ENCODE results near the gene HSD17B12. TPM values are rescaled to one million over a fixed set of nuclear protein-coding genes. Genes with fewer than 3 reads are reported as not detected.
"Not testable (repeated sequence)": the region's sequence is repeated elsewhere in the genome, so short reads cannot be mapped to it uniquely, and the experiment has no call there.

The HSD17B12 gene
- total RNA-seq (2014; rRNA removed; shearing (Covaris generic)) = 71.1 and 107 TPM in 2 replicates

- peak; percentile 99 for DNase-seq (ENCODE audit: low read depth)
These were observed at the start of gene HSD17B12 for GRCh38 chr11:43680521-43681400. Gene HSD17B12 (plus strand): TSS chr11:43680738. CDS start chr11:43680828, 90 bp downstream.

DNA sequence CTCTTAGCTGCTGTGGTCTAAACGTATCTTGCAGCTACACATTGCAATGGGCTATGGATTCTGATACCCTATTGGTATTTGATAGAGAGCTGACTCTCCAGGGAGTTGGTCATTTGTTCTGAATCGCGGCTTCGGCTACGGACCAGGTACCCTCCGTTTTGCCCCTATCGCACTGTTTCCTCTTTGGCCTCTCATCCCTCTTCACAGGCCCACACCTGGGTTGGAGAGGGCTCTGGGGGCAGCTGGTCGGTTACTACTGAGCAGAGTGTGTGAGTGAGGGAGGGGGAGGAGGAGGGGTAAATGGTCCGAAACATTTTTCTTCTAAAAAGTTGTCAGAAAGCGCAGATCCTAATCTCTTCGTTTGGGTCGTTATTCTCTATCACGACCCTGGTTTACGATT lies 48.8 kb upstream of the HSD17B12 start:
- DNase-seq (ENCODE audit: low read depth) = no peak

- DNase-seq (ENCODE audit: low read depth) = peak; percentile 27
These were observed 48.4 kb upstream of the HSD17B12 start for GRCh38 chr11:43632181-43632580.

DNA sequence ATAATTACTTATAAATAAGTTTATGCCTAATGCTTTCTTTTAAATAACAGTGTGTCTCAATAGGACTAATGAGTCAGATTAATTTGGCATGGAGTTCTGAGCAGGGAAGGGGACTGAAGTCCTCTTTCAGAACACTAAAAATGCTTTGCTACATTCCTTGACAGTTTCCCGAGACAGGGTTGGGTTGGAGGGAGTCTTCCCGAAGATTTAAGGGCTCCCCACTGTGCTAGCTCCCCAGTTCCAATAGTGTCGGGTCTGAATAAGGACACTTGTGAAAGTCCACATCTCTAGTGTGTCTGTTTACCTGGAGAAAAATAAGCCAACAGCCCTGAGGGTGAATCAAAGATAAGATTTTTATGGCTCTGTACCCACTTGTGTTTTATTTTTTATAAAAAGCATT lies 41.8 kb upstream of the HSD17B12 start:
- no peak for DNase-seq (ENCODE audit: low read depth)

DNA sequence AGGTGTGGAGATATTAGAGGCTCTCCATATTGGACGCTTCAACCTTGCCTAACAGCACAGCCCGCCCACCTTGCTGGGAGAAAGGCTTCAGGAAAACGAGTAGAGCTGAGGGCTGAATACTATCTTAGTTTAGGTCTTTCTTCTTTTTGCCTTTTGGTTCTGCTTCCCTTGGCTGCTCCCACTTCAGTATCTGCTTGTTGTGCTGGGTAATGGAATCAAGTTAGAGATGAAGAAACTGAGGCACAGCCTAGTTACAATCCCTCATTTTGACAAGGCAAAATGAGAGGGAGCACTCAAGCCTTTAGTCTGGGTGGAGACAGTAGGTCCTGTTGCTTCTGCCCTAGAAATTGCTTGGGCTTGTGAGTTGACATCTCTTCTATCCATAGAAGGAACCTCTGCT lies 41.3 kb upstream of the HSD17B12 start:
- DNase-seq (ENCODE audit: low read depth) = no peak

DNA sequence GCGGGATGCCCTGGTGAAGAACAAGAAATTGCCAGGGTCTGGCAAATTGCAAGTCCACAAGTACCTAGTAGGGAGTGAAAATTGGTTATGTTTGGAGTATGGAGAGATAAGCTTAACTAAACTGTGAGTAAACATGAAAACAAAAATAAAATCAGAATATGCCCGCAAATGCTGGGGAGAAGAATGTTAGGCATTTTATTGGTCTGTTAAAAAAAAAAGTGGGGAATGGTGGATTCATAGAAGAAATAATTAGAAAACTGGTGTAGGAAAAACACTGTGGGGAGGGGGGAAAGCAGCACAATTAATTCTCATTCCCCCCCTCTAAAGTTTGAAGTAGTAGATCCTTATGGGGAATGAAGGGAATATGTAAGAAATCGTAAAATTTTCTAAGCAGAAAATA lies 40.6 kb upstream of the HSD17B12 start:
- DNase-seq (ENCODE audit: low read depth) = no peak

- peak; percentile 90 for DNase-seq (ENCODE audit: low read depth)
These were observed 36.5 kb upstream of the HSD17B12 start for GRCh38 chr11:43643898-43644620.

DNA sequence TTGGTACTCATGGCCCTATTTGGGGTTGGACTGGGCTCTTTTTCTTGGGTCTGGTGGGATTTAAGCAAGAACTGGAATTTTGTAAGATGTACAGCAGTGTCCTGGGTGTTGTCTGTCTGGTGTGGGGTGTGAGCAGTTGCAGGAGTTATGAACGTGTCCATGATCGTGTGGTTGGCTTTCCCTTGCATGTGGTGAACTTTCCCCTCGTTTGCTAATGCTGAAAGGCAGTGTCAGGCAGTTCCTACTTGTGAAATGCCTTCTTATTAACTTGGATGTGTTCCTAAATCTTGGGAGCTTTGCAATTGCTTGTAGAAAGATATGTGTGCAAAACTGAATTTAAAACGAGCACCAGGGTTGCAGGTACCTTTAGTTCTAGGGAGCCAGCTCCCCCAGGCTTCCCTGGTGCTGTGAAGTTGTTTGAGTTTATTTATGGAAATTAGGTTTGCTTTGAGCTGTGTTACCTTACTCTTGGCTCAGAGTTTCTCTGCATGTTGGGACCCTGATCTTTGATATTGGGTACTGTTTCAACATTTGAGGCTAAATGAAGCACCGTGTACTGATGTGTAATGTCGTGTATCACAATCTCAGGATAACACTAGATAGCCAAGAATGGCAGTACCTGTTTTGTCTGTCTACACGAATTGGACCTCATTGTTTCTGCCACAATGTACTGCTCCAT lies 35.8 kb upstream of the HSD17B12 start:
- DNase-seq (ENCODE audit: low read depth) = peak; percentile 19

DNA sequence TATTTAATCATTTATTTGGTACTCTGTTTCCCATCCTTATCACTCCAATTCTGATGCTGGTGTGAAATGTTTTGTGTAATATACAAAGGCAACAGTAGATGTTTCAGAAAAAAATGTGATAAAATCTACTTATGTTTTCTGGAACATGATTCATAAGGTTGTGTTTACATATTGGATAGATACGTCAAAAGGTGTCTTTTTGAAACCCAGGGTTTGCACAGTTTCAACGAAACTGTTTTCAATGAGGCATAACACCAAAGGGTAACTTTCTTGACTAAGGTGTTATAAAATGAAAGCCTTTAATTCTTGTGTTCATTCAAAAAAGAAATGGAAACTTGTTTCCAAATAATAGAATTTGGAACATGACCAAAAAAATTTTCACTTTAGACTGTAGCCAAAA lies 33.8 kb upstream of the HSD17B12 start:
- no peak for DNase-seq (ENCODE audit: low read depth)

DNA sequence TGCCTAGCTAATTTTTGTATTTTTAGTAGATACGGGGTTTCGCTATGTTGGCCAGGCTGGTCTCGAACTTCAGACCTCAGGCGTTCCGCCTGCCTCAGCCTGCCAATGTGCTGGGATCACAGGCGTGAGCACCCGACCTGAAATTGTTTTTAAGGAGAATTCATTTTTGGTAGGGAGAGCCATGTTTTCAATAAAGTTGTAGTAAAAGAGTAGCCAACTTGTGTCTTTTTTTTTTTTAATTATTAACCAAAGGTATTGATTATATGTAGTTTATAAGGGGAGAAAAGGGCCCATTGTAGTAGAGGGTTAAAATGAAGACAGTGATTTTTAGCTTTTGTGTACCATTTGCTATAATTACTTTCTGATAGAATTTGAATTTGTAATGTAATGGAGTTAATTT lies 31.6 kb upstream of the HSD17B12 start:
- DNase-seq (ENCODE audit: low read depth) = no peak

DNA sequence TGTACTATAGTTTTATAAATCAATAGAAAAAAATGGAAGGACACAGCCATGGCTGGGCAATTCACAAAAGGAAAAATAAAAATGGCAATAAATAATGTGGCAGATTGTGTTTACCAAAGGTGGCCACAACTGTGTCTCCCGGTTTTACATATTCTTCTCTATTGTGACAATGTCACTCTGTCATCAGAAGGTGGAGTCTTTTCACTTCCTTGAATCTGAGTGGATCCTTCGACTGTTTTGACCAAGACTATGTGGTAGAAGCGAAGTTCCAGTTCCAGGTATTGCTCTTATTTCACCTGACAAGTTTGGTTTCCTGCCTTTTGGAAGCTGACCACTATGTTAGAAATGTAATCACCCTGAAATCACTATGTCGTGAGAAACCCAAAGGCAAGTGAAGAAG lies 31.0 kb upstream of the HSD17B12 start:
- no peak for DNase-seq (ENCODE audit: low read depth)

DNA sequence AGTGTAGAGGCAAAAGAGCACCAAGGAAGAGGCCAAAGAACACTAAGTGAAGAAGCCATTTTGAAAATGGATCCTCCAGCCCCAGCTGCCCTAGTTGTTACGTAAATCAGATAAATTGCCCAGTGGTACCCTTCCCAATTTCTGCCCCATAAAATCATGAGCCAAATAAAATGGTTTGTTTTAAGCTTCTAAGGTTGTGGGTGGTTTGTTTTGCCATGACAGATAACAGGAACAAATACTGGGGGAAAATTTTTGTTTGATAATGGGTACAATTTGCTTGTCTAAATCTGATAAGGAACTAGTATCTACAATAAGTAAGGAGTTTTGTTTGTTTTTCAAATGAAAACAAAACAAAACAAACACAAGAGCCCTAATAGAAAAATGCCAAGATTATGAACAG lies 30.6 kb upstream of the HSD17B12 start:
- DNase-seq (ENCODE audit: low read depth) = no peak

- not testable (repeated sequence) for DNase-seq (ENCODE audit: low read depth)
These were observed 17.5 kb upstream of the HSD17B12 start for GRCh38 chr11:43663018-43663417.

GRCh38 chr11:43664295-43664694 lies 16.2 kb upstream of the HSD17B12 start:
- no peak for DNase-seq (ENCODE audit: low read depth)

DNA sequence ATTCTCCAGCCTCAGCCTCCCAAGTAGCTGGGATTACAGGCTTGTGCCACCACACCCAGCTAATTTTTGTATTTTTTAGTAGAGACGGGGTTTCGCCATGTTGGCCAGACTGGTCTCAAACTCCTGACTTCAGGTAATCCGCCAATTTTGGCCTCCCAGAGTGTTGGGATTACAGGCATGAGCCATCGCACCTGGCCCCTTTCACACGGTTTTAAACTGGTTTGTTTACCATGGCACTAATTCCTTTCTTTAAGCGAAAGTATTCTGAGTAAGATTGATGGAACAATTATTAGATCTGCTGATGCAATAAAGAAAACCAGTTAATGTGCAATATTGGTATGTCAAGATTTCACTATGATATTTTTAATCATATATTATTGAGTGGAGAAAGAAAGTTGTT lies 9.3 kb upstream of the HSD17B12 start:
- not testable (repeated sequence) for DNase-seq (ENCODE audit: low read depth)

DNA sequence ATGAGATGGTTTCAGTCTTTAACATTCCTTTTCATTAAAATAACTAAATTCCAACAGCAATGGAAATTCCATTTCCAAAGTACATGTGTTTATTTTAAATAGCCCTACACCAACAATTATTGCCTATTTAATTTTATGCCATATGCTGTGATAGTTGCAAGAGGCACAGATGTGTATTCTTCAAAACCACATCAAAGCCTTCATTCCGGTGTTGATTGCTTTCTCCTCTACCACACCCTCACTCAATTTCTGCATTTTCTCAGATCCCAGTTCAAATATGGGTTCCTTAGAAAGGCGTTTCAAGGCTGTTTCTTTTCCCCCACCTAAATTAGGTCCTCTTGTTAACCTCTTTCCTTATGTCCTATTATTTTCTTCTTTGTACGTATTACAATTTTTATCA lies 6.0 kb upstream of the HSD17B12 start:
- DNase-seq (ENCODE audit: low read depth) = no peak

DNA sequence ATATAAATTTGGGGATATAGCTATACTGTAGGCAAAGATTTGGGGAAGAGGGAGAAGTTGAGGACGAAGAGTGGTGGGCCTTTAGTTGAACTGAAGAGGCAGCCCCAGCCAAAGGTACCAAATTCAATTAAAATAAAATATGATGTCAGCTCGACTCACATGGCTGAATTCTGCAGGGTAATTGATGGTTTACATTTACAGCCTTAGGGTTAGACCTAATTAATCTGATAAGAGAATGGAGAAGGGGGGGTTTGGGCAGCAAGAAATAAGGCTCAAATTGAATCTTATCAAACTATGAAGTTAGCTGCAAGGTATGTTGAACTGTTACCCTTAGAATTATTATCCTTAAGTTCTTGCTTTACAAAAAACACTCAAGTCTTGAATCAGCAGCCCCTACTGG lies 3.6 kb upstream of the HSD17B12 start:
- DNase-seq (ENCODE audit: low read depth) = no peak

- peak; percentile 3 for DNase-seq (ENCODE audit: low read depth)
These were observed 934 bp downstream of the HSD17B12 start for GRCh38 chr11:43681401-43681942.

- DNase-seq (ENCODE audit: low read depth) = not testable (repeated sequence)
These were observed 1.5 kb downstream of the HSD17B12 start for GRCh38 chr11:43682081-43682480.

GRCh38 chr11:43685440-43685839 lies 4.9 kb downstream of the HSD17B12 start:
- no peak for DNase-seq (ENCODE audit: low read depth)

DNA sequence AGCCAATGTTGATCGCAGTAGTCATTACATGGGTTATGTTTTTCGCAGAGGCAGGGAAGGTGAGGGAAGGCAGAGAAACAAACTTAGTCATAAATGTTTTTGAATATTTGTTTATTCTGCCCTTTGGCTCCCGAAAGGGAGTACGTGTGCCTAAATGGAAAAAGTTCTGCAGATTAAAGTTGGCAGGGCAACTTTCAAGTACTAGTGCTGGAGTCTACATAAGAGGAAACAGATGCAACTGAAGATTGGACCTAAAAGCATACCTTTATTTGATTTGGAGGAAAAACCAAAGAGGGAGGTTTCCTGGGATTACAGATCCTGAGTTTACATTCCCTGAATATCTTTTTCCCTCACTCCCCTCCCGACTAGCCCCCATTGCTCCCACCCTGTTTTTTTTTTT lies 5.7 kb downstream of the HSD17B12 start:
- no peak for DNase-seq (ENCODE audit: low read depth)

Measured in Daoy (cell line).